WTC11 (cell line): ENCODE data around the gene DCBLD2. TPM values are rescaled to one million over a fixed set of nuclear protein-coding genes. Genes with fewer than 3 reads are reported as not detected.

ENCODE experiments used
- ATAC-seq: fragments of 200-7000 bp; cut with Tn5 transposase; 2 replicates; pipeline ENCODE4 v1.10.0; 2021; ENCODE audit warnings: mild to moderate bottlenecking, moderate library complexity
- CTCF ChIA-PET: fragments of 300-600 bp; sonication (Branson Sonifier 250); formaldehyde crosslinking; loops from one replicate; lab custom pipeline; 2021; ENCODE audit warnings: antibody characterized with exemption; lab: Charles Lee
- POLR2A ChIA-PET: fragments of 350-600 bp; sonication (Branson Sonifier 250); formaldehyde crosslinking; loops from one replicate; lab custom pipeline; 2021; ENCODE audit warnings: antibody characterized with exemption; lab: Charles Lee
- DNase-seq: peaks from one replicate; pipeline ENCODE4 v3.0.0; 2021; ENCODE audit warnings: low spot score
- H3K27ac Mint-ChIP-seq: 2 replicates; pipeline ENCODE4 v1.8.0; 2021; ENCODE audit warnings: mixed read lengths
- H3K27me3 Mint-ChIP-seq: 2 replicates; pipeline ENCODE4 v1.8.0; 2021; ENCODE audit warnings: low read depth, mild to moderate bottlenecking, moderate library complexity, mixed read lengths
- H3K36me3 Mint-ChIP-seq: 2 replicates; pipeline ENCODE4 v1.8.0; 2021; ENCODE audit warnings: mixed read lengths
- H3K4me1 Mint-ChIP-seq: 2 replicates; pipeline ENCODE4 v1.8.0; 2022; ENCODE audit warnings: mixed read lengths
- H3K4me3 Mint-ChIP-seq: 2 replicates; pipeline ENCODE4 v1.8.0; 2021; ENCODE audit warnings: mild to moderate bottlenecking, moderate library complexity, mixed read lengths
- H3K9me3 Mint-ChIP-seq: 2 replicates; pipeline ENCODE4 v1.8.0; 2021; ENCODE audit warnings: mixed read lengths
- CREM ChIP-seq: sonication (generic); formaldehyde crosslinking; IDR thresholded peaks from 2 replicates; pipeline ENCODE4 v1.8.1; 2022; ENCODE audit warnings: mild to moderate bottlenecking, missing genetic modification reagents, moderate library complexity
- FOXP1 ChIP-seq: sonication (generic); formaldehyde crosslinking; IDR thresholded peaks from 2 replicates; pipeline ENCODE4 v1.8.0; 2022; ENCODE audit warnings: missing genetic modification reagents, mild to moderate bottlenecking, moderate library complexity, borderline replicate concordance
- MXD4 ChIP-seq: fragments of 250-450 bp; sonication (Bioruptor Pico); IDR thresholded peaks from 2 replicates; pipeline ENCODE4 v1.8.0; 2021; ENCODE audit warnings: mild to moderate bottlenecking, moderate library complexity, borderline replicate concordance
- NR2C2 ChIP-seq: sonication (generic); formaldehyde crosslinking; IDR thresholded peaks from 2 replicates; pipeline ENCODE4 v1.8.0; 2022; ENCODE audit warnings: mild to moderate bottlenecking, missing genetic modification reagents
- OVOL2 ChIP-seq: fragments of 250-450 bp; sonication (Bioruptor Pico); IDR thresholded peaks from 2 replicates; pipeline ENCODE4 v1.9.0; 2021; ENCODE audit warnings: mild to moderate bottlenecking, borderline replicate concordance
- RELA ChIP-seq: sonication (generic); formaldehyde crosslinking; IDR thresholded peaks from 2 replicates; pipeline ENCODE4 v1.8.1; 2022; ENCODE audit warnings: missing genetic modification reagents, mild to moderate bottlenecking, borderline replicate concordance
- RORB ChIP-seq: fragments of 250-450 bp; sonication (Bioruptor Pico); IDR thresholded peaks from 2 replicates; pipeline ENCODE4 v1.9.0; 2021; ENCODE audit warnings: mild to moderate bottlenecking
- TEAD1 ChIP-seq: sonication (generic); formaldehyde crosslinking; IDR thresholded peaks from 2 replicates; pipeline ENCODE4 v1.8.0; 2022; ENCODE audit warnings: mild to moderate bottlenecking, missing genetic modification reagents
- TP53 ChIP-seq: sonication (generic); formaldehyde crosslinking; IDR thresholded peaks from 2 replicates; pipeline ENCODE4 v1.8.1; 2023; ENCODE audit warnings: mild to moderate bottlenecking, missing genetic modification reagents
- ZNF263 ChIP-seq: sonication (generic); formaldehyde crosslinking; IDR thresholded peaks from 2 replicates; pipeline ENCODE4 v1.8.1; 2022; ENCODE audit warnings: low read depth, mild to moderate bottlenecking, moderate library complexity, missing genetic modification reagents
- ZNF317 ChIP-seq: sonication (generic); formaldehyde crosslinking; IDR thresholded peaks from 2 replicates; pipeline ENCODE4 v1.8.1; 2023; ENCODE audit warnings: low read depth, mild to moderate bottlenecking, moderate library complexity, missing genetic modification reagents, borderline replicate concordance
- total RNA-seq: library from RNA; stranded (reverse); gene quantifications from 3 replicates; pipeline ENCODE4 v1.2.3, GENCODE V29; 2021
- TF ChIP-seq, protein P1 (sequence below): fragments of 250-450 bp; sonication (Bioruptor Pico); IDR thresholded peaks from 2 replicates; pipeline ENCODE4 v2.1.2; 2022; ENCODE audit warnings: mild to moderate bottlenecking, moderate library complexity
- TF ChIP-seq, protein P2 (sequence below): sonication (generic); formaldehyde crosslinking; IDR thresholded peaks from 2 replicates; pipeline ENCODE4 v1.8.1; 2022; ENCODE audit warnings: low read depth, missing genetic modification reagents, borderline replicate concordance
- TF ChIP-seq, protein P3 (sequence below): fragments of 200-600 bp; IDR thresholded peaks from 2 replicates; pipeline ENCODE4 v1.8.0; 2022; ENCODE audit warnings: antibody characterized with exemption
- TF ChIP-seq, protein P4 (sequence below): sonication (generic); formaldehyde crosslinking; IDR thresholded peaks from 2 replicates; pipeline ENCODE4 v1.8.1; 2022; ENCODE audit warnings: mild to moderate bottlenecking, moderate library complexity, missing genetic modification reagents
- TF ChIP-seq, protein P5 (sequence below): sonication (generic); formaldehyde crosslinking; IDR thresholded peaks from 2 replicates; pipeline ENCODE4 v1.8.1; 2023; ENCODE audit warnings: mild to moderate bottlenecking, missing genetic modification reagents, moderate library complexity
- TF ChIP-seq, protein P6 (sequence below): sonication (generic); formaldehyde crosslinking; IDR thresholded peaks from 2 replicates; pipeline ENCODE4 v1.8.1; 2022; ENCODE audit warnings: low read depth, mild to moderate bottlenecking, moderate library complexity, missing genetic modification reagents, borderline replicate concordance
- TF ChIP-seq, protein P7 (sequence below): fragments of 250-450 bp; sonication (Bioruptor Pico); IDR thresholded peaks from 2 replicates; pipeline ENCODE4 v1.9.0; 2021; ENCODE audit warnings: mild to moderate bottlenecking, borderline replicate concordance
- TF ChIP-seq, protein P8 (sequence below): sonication (generic); formaldehyde crosslinking; IDR thresholded peaks from 2 replicates; pipeline ENCODE4 v1.8.1; 2023; ENCODE audit warnings: mild to moderate bottlenecking, moderate library complexity, missing genetic modification reagents

DCBLD2 gene
- total RNA-seq, 1 experiment from 2014 or later: 47.9 TPM

DNA sequence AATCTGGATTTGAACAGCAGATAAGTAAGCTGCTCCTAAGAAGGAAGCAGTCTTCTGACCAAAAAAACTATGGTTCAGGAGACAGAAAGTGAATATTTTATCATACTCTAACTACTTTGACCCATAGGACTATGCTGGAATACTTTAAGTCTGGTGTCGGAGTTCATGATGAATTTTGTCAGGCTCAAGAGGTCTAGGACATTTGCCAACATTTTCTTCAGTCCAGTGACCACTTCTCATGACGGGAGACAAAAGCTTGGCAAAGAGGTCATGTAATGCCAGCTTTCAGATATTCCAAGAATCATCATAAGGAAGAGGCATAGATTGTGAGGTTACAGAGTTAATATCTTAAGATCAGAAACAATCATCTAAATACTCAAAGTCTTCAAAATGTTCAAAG lies 20.5 kb upstream of the DCBLD2 start:
- ATAC-seq: no peak
- CTCF ChIA-PET: no interaction called here
- TF ChIP-seq RELA (CRISPR knock-in tag): no peak
- TF ChIP-seq, protein P1, sequence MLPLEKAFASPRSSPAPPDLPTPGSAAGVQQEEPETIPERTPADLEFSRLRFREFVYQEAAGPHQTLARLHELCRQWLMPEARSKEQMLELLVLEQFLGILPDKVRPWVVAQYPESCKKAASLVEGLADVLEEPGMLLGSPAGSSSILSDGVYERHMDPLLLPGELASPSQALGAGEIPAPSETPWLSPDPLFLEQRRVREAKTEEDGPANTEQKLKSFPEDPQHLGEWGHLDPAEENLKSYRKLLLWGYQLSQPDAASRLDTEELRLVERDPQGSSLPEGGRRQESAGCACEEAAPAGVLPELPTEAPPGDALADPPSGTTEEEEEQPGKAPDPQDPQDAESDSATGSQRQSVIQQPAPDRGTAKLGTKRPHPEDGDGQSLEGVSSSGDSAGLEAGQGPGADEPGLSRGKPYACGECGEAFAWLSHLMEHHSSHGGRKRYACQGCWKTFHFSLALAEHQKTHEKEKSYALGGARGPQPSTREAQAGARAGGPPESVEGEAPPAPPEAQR (CRISPR knock-in tag): no peak
- TF ChIP-seq ZNF317: no peak
- TF ChIP-seq, protein P2, sequence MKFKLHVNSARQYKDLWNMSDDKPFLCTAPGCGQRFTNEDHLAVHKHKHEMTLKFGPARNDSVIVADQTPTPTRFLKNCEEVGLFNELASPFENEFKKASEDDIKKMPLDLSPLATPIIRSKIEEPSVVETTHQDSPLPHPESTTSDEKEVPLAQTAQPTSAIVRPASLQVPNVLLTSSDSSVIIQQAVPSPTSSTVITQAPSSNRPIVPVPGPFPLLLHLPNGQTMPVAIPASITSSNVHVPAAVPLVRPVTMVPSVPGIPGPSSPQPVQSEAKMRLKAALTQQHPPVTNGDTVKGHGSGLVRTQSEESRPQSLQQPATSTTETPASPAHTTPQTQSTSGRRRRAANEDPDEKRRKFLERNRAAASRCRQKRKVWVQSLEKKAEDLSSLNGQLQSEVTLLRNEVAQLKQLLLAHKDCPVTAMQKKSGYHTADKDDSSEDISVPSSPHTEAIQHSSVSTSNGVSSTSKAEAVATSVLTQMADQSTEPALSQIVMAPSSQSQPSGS (CRISPR knock-in tag): no peak
- TF ChIP-seq, protein P3, sequence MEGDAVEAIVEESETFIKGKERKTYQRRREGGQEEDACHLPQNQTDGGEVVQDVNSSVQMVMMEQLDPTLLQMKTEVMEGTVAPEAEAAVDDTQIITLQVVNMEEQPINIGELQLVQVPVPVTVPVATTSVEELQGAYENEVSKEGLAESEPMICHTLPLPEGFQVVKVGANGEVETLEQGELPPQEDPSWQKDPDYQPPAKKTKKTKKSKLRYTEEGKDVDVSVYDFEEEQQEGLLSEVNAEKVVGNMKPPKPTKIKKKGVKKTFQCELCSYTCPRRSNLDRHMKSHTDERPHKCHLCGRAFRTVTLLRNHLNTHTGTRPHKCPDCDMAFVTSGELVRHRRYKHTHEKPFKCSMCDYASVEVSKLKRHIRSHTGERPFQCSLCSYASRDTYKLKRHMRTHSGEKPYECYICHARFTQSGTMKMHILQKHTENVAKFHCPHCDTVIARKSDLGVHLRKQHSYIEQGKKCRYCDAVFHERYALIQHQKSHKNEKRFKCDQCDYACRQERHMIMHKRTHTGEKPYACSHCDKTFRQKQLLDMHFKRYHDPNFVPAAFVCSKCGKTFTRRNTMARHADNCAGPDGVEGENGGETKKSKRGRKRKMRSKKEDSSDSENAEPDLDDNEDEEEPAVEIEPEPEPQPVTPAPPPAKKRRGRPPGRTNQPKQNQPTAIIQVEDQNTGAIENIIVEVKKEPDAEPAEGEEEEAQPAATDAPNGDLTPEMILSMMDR: no peak
- no peak for TF ChIP-seq ZNF263 (CRISPR knock-in tag)
- TF ChIP-seq, protein P4, sequence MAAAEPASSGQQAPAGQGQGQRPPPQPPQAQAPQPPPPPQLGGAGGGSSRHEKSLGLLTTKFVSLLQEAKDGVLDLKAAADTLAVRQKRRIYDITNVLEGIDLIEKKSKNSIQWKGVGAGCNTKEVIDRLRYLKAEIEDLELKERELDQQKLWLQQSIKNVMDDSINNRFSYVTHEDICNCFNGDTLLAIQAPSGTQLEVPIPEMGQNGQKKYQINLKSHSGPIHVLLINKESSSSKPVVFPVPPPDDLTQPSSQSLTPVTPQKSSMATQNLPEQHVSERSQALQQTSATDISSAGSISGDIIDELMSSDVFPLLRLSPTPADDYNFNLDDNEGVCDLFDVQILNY (CRISPR knock-in tag): no peak
- no peak for TF ChIP-seq FOXP1 (CRISPR knock-in tag)
- TF ChIP-seq, protein P5, sequence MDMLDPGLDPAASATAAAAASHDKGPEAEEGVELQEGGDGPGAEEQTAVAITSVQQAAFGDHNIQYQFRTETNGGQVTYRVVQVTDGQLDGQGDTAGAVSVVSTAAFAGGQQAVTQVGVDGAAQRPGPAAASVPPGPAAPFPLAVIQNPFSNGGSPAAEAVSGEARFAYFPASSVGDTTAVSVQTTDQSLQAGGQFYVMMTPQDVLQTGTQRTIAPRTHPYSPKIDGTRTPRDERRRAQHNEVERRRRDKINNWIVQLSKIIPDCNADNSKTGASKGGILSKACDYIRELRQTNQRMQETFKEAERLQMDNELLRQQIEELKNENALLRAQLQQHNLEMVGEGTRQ (CRISPR knock-in tag): no peak
- no peak for TF ChIP-seq TP53 (CRISPR knock-in tag)
- TF ChIP-seq NR2C2 (CRISPR knock-in tag): no peak
- TF ChIP-seq, protein P6, sequence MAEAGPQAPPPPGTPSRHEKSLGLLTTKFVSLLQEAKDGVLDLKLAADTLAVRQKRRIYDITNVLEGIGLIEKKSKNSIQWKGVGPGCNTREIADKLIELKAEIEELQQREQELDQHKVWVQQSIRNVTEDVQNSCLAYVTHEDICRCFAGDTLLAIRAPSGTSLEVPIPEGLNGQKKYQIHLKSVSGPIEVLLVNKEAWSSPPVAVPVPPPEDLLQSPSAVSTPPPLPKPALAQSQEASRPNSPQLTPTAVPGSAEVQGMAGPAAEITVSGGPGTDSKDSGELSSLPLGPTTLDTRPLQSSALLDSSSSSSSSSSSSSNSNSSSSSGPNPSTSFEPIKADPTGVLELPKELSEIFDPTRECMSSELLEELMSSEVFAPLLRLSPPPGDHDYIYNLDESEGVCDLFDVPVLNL: no peak
- TF ChIP-seq MXD4: no peak
- TF ChIP-seq, all 79 proteins: peak for 0
- H3K4me3 Mint-ChIP-seq: no peak overlapping the region
- no peaks in the 10 kb centered on the region for H3K36me3 Mint-ChIP-seq
- POLR2A ChIA-PET: no interaction called here
- H3K27me3 Mint-ChIP-seq: no peaks in the 10 kb centered on the region
- no peak for DNase-seq
- H3K4me1 Mint-ChIP-seq: no peaks in the 10 kb centered on the region
- H3K27ac Mint-ChIP-seq: no peak overlapping the region
- H3K9me3 Mint-ChIP-seq: no peaks in the 10 kb centered on the region

DNA sequence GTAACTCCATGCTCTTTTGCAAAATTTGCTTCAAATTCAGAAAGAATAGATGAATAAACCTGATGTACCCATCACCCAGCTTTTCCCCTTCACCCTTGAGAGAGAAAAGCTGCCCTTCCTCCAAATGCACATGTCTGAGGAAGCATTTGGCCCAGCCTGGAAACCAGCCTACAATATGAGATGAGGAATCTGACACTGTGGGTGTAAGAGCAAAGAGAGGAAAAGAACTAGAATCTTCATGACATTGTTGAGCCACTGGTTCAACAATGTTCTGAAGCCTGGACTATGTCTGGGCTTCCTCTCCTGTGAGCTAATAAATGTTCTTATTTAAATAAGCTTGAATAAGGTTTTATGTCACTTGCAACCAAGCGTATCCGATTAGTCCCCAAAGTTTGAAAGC lies 18.7 kb upstream of the DCBLD2 start:
- ChIA-PET POLR2A (no interaction called here), CTCF (no interaction called here)
- ATAC-seq: no peak
- Mint-ChIP-seq H3K36me3 (no peaks in the 10 kb centered on the region), H3K27ac (no peak overlapping the region), H3K27me3 (no peaks in the 10 kb centered on the region), H3K4me3 (no peak overlapping the region), H3K9me3 (no peaks in the 10 kb centered on the region), H3K4me1 (no peaks in the 10 kb centered on the region)
- no peak for DNase-seq
- no peak for TF ChIP-seq OVOL2 (CRISPR knock-in tag)
- TF ChIP-seq CREM: no peak
- TF ChIP-seq, protein P1 (CRISPR knock-in tag): no peak
- TF ChIP-seq, protein P7, sequence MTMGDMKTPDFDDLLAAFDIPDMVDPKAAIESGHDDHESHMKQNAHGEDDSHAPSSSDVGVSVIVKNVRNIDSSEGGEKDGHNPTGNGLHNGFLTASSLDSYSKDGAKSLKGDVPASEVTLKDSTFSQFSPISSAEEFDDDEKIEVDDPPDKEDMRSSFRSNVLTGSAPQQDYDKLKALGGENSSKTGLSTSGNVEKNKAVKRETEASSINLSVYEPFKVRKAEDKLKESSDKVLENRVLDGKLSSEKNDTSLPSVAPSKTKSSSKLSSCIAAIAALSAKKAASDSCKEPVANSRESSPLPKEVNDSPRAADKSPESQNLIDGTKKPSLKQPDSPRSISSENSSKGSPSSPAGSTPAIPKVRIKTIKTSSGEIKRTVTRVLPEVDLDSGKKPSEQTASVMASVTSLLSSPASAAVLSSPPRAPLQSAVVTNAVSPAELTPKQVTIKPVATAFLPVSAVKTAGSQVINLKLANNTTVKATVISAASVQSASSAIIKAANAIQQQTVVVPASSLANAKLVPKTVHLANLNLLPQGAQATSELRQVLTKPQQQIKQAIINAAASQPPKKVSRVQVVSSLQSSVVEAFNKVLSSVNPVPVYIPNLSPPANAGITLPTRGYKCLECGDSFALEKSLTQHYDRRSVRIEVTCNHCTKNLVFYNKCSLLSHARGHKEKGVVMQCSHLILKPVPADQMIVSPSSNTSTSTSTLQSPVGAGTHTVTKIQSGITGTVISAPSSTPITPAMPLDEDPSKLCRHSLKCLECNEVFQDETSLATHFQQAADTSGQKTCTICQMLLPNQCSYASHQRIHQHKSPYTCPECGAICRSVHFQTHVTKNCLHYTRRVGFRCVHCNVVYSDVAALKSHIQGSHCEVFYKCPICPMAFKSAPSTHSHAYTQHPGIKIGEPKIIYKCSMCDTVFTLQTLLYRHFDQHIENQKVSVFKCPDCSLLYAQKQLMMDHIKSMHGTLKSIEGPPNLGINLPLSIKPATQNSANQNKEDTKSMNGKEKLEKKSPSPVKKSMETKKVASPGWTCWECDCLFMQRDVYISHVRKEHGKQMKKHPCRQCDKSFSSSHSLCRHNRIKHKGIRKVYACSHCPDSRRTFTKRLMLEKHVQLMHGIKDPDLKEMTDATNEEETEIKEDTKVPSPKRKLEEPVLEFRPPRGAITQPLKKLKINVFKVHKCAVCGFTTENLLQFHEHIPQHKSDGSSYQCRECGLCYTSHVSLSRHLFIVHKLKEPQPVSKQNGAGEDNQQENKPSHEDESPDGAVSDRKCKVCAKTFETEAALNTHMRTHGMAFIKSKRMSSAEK (CRISPR knock-in tag): no peak
- TF ChIP-seq TP53 (CRISPR knock-in tag): no peak
- TF ChIP-seq RORB: no peak
- TF ChIP-seq, protein P8, sequence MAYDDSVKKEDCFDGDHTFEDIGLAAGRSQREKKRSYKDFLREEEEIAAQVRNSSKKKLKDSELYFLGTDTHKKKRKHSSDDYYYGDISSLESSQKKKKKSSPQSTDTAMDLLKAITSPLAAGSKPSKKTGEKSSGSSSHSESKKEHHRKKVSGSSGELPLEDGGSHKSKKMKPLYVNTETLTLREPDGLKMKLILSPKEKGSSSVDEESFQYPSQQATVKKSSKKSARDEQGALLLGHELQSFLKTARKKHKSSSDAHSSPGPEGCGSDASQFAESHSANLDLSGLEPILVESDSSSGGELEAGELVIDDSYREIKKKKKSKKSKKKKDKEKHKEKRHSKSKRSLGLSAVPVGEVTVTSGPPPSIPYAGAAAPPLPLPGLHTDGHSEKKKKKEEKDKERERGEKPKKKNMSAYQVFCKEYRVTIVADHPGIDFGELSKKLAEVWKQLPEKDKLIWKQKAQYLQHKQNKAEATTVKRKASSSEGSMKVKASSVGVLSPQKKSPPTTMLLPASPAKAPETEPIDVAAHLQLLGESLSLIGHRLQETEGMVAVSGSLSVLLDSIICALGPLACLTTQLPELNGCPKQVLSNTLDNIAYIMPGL: no peak
- no peak for TF ChIP-seq TEAD1
